Measurements from ENCODE around the gene HELQ.
"Not testable (repeated sequence)": the region's sequence is repeated elsewhere in the genome, so short reads cannot be mapped to it uniquely, and the experiment has no call there.

- not testable (repeated sequence) for TF ChIP-seq ETV6 (conservative IDR thresholded peaks at IDR 0.05 in 1 of 2, IDR thresholded peaks at IDR 0.05 in 1 of 2; ENCODE audit: borderline replicate concordance in 1 of 2, low read depth in 1 of 2); YBX1 (IDR thresholded peaks at IDR 0.05); POLR2A (IDR thresholded peaks at IDR 0.05; ENCODE audit: low read depth, low read length); TAF1 (IDR thresholded peaks at IDR 0.05; ENCODE audit: borderline replicate concordance, low read depth, low read length); POLR2AphosphoS5 (IDR thresholded peaks at IDR 0.05; ENCODE audit: low read length)
These were observed 46.0 kb upstream of the HELQ start for GRCh38 chr4:83501671-83502070.
